Renal pelvis (tissue), 4 donors: ENCODE results near the gene TRPV5. TPM values are rescaled to one million over a fixed set of nuclear protein-coding genes. Genes with fewer than 3 reads are reported as not detected.
A peak's percentile ranks its signal among the peaks of the same experiment; 100 is the strongest.

ENCODE experiments used
- DNase-seq: peaks from one replicate; pipeline ENCODE4 v3.0.0-alpha.2; 2013
- polyA plus RNA-seq, 3 donors: library from polyadenylated mRNA; unstranded; fragments of 120-200 nt; gene quantifications; one replicate each; pipeline ENCODE4 v1.2.1, GENCODE V29; 2013; ENCODE audit not compliant: insufficient read length in 3 of 3

The TRPV5 gene
- polyA plus RNA-seq, 3 donors: 0.56 to 1.7 (median 1.6) TPM

DNA sequence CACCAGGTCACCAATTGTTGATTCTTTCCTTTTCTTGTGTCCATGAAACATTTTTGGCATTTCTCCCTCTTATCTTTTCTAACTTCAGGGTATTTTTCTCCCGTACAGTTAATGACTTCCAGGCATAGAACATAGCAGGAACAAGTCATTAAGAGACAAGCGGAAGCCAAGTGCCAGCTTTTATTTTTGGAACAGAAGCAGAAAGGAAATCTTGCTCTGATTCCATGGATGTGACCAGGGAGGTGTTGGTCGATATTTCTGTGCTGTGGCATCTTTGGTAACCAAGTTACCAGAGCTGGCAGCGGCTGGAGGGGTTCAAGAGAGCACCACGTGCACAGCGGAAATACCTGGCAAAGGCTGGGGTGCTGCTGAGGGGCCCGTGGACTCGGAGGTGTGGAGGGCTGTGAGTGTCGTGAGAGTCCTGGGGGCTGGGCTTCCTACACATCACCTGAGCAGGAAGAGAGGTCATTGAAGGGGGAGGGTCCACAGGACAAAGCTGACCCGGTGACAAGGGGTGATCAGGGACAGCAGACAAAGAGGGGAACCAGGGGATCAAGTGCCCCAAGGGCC is 7.5 kb upstream of the TRPV5 start:
- no peak for DNase-seq

GRCh38 chr7:142939226-142939910 is 5.8 kb upstream of the TRPV5 start, which contains the start of gene LLCFC1:
LLCFC1 (plus strand) TSS chr7:142939484; CDS start chr7:142939622, 138 bp downstream.
- no peak for DNase-seq

DNA sequence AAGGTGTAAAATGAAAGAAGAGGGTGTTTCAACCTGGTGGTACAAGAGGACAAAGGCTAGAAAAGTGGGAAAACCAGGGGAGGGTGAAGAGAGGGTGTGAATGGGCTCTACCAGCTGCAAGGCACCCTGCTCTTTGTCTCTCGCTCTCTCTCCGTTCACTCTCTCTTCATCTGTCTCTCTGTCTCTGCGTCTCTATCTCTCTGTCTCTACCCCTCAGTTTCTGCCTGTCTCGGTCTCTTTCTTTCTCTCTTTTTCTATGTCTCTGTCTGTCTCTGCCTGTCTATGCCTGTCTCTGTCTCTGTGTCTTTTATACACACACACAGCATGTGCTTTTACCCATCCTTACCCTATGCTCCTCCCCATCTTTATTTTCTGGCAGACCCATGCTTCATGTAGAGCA is 5.1 kb upstream of the TRPV5 start:
- DNase-seq: no peak

- DNase-seq: peak; percentile 14
Measured at GRCh38 chr7:142935941-142936565, 2.5 kb upstream of the TRPV5 start.

GRCh38 chr7:142934056-142934455 is 510 bp upstream of the TRPV5 start:
- no peak for DNase-seq

DNA sequence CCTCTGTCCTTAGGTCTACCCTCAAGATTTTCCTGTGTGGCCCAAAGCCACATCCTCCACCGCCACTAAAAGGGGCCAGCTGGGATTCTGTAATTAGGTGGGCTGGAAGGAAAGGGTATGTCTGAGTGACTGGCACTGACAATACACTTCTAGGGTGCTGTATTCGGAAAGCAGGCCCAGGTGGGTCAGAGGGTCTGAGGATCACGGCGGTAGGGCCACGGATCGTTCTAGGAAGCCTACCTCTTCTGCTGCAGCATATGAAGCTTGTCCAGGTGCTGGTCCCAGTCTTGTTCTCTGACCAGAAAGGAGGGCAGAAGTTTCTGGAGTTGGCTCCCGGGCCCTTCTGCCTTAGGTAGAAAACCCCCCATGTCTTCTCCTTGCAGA is 462 bp downstream of the TRPV5 start:
- DNase-seq: no peak

GRCh38 chr7:142932386-142933091 is 1.0 kb downstream of the TRPV5 start:
- no peak for DNase-seq

DNA sequence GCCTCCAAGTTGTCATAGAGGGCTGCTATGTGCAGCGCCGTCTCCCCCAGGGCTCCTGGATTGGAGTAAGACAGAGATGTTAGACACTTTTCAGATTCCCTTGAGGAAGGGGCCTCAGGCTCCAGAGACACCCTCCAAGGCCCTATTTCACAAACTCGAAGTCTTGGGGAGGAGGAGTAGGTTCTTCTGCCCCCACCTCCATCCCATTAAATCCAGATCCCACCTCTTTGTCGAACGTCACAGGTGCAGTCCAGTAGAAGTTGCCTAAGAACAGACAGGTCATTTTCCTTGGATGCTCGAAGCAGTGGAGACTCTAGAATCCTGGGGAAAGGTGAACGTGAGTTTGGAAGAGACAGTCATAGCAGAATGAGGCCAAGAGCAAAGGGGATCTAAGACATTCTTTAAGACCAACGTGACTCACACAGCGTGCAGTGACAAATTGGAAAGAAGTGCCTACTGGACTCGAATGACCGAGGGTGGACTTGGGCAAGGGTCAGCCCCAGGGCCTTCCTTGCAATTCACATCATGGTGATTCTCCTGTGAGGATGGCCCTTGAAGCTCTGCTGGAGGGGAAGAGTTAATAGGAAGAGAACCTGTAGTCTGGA is 3.3 kb downstream of the TRPV5 start:
- no peak for DNase-seq

- no peak for DNase-seq
Measured at GRCh38 chr7:142927949-142928348, 5.6 kb downstream of the TRPV5 start.

- DNase-seq: no peak
Measured at GRCh38 chr7:142927085-142927745, 6.3 kb downstream of the TRPV5 start.

DNA sequence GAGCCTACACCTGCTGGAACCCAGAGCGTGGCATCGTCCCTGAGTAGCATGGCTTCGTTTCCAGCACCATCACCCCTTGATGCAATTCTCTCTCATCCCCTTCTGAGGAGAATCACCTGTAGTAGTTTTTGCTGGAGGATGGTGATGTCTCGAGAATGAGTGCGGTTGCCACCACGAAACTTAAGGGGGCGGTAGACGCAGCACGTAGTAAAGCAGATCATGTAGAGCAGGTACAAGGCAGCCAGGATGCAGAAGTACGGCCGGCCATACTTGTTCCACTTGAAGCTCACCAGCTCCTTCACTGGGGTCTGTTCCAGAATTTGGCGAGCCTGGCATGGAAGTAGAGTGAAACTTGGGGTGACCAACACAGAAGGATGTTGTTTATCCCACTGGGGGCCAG is 8.1 kb downstream of the TRPV5 start:
- DNase-seq: no peak

DNA sequence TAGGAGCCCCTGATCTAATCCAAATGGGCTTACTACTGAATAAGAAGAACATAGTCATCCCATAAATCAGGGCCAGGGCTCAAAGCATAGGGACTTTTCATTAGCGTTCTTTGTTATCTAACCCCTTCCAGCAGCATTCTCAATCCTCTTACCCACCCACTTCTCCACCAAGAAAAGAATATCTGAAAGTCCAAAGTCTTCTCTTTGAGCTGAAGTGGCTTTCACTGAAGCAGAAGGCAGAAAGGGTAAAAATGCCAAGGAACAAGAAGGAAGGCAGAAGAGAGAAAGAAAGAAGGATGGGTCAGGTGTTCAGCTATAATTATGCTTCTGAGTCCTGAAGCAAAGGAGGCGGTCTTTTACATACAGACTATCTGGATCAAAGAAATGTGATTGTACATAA is 10.2 kb downstream of the TRPV5 start:
- DNase-seq: no peak

DNA sequence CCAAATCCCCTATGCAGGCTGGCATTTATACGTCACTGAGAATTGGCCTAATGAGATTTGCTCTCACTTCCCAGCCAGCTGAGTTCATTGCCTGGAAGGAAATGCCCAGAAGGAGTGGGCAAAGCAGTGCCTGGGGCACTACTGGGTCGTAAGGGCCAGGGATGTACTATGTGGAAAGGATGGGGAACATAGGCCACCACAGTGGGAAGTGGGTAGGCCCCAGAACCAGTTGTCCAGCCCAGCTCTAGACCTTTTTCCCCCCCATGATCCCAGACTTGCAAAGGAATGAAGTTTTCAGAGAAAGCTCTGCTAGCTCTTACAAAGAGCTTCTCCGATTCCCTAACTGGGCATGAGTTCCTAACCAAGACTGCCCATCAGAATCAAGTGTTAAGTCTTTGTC is 13.9 kb downstream of the TRPV5 start:
- DNase-seq: no peak

DNA sequence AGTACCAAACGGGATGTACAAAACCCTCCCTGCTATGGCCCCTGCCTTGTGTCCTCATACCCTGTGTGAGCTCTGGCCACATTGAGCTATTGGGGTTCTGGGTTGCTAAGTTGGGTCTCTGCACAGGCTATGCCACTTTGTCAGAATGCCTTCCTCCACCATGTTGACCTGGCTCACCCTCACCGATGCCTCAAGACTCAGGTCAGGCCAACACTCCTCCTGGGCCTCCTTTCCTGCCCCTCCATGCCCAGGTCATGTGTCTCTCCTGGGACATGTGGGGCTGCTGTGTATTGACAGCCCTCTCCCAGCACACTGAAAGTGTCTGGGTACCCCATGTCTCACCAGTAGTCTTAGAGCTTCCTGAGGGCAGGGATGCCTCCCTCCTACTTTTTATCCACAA is 14.6 kb downstream of the TRPV5 start:
- DNase-seq: no peak

- DNase-seq: no peak
Measured at GRCh38 chr7:142917447-142917846, 16.1 kb downstream of the TRPV5 start.

- peak; percentile 31 for DNase-seq
Measured at GRCh38 chr7:142916508-142916907, 17.0 kb downstream of the TRPV5 start.

- no peak for DNase-seq
Measured at GRCh38 chr7:142915315-142915714, 18.2 kb downstream of the TRPV5 start.

GRCh38 chr7:142914121-142914520 is 19.4 kb downstream of the TRPV5 start:
- no peak for DNase-seq

- DNase-seq: no peak
Measured at GRCh38 chr7:142913566-142913965, 20.0 kb downstream of the TRPV5 start.

GRCh38 chr7:142913051-142913450 is 20.5 kb downstream of the TRPV5 start:
- no peak for DNase-seq

DNA sequence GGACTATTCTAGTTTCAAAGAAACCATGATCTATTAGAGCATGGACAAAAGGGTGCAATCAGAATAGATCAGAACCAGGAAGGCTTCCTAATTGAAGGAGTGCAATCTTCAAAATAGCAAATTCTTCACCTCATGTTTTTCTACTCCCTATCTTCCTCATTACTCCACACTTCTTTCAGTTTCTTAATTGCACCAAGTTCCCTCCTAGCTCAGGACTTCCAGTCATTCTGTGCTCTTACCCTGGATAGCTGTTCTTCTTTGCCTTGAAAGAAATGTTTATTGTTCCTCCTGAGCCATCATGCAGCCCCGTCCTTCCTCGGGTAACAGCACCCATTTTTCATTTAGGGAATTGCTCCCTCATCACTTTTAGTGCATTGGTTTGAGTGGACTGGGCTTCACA is 23.1 kb downstream of the TRPV5 start:
- DNase-seq: no peak

- no peak for DNase-seq
Measured at GRCh38 chr7:142910031-142910433, 23.5 kb downstream of the TRPV5 start.
